ENCODE measurements around the gene RORB. TPM values are rescaled to one million over a fixed set of nuclear protein-coding genes. Genes with fewer than 3 reads are reported as not detected.
A peak's percentile ranks its signal among the peaks of the same experiment; 100 is the strongest.
"Not testable (repeated sequence)": the region's sequence is repeated elsewhere in the genome, so short reads cannot be mapped to it uniquely, and the experiment has no call there.

RORB gene
- total RNA-seq, 1 donor from 2014 or later = 5.6 TPM

- intact Hi-C loops (cut with DNase I) = no loop called here
Observed at GRCh38 chr9:74503666-74504065, 6.5 kb downstream of the RORB start.

GRCh38 chr9:74511333-74511732 lies 14.2 kb downstream of the RORB start:
- ATAC-seq (no peak), DNase-seq (ENCODE audit: missing footprints) (no peak)
- intact Hi-C loops (cut with DNase I) = no loop called here

More at GRCh38 chr9:74503666-74504065, 6.5 kb downstream of the RORB start:
- no peak for DNase-seq (ENCODE audit: missing footprints)
- no peak for ATAC-seq

GRCh38 chr9:74512416-74512815 lies 15.3 kb downstream of the RORB start:
- no peak for DNase-seq (ENCODE audit: missing footprints)
- ATAC-seq = no peak
- intact Hi-C loops (cut with DNase I) = no loop called here

GRCh38 chr9:74513221-74513620 lies 16.1 kb downstream of the RORB start:
- DNase-seq (ENCODE audit: missing footprints) (no peak), ATAC-seq (no peak)
- intact Hi-C loops (cut with DNase I) = no loop called here

GRCh38 chr9:74517188-74517587 lies 20.1 kb downstream of the RORB start:
- DNase-seq (ENCODE audit: missing footprints) = no peak
- ATAC-seq = no peak
- intact Hi-C loops (cut with DNase I) = no loop called here

- intact Hi-C loops (cut with DNase I) = no loop called here
- ATAC-seq (no peak), DNase-seq (ENCODE audit: missing footprints) (no peak)
Observed at GRCh38 chr9:74519419-74519818, 22.3 kb downstream of the RORB start.

- DNase-seq (ENCODE audit: missing footprints) = no peak
- ATAC-seq = no peak
- intact Hi-C loops (cut with DNase I) = no loop called here
Observed at GRCh38 chr9:74521009-74521408, 23.9 kb downstream of the RORB start.

GRCh38 chr9:74524289-74524688 lies 27.2 kb downstream of the RORB start:
- DNase-seq (ENCODE audit: missing footprints) = no peak
- no peak for ATAC-seq
- intact Hi-C loops (cut with DNase I) = no loop called here

- DNase-seq (ENCODE audit: missing footprints) = no peak
- intact Hi-C loops (cut with DNase I) = no loop called here
- ATAC-seq = no peak
Observed at GRCh38 chr9:74526215-74526614, 29.1 kb downstream of the RORB start.

- no peak for ATAC-seq
- no peak for DNase-seq (ENCODE audit: missing footprints)
- intact Hi-C loops (cut with DNase I) = no loop called here
Observed at GRCh38 chr9:74527718-74528117, 30.6 kb downstream of the RORB start.

GRCh38 chr9:74528207-74528606 lies 31.1 kb downstream of the RORB start:
- intact Hi-C loops (cut with DNase I) = no loop called here
- DNase-seq (ENCODE audit: missing footprints) (no peak), ATAC-seq (no peak)

GRCh38 chr9:74530458-74530857 lies 33.3 kb downstream of the RORB start:
- ATAC-seq; intact Hi-C loops (cut with DNase I): not testable (repeated sequence)

GRCh38 chr9:74533253-74533652 lies 36.1 kb downstream of the RORB start:
- intact Hi-C loops (cut with DNase I) = no loop called here
- ATAC-seq (no peak), DNase-seq (ENCODE audit: missing footprints) (no peak)

More at GRCh38 chr9:74530458-74530857, 33.3 kb downstream of the RORB start:
- not testable (repeated sequence) for DNase-seq (ENCODE audit: missing footprints)

GRCh38 chr9:74534841-74535240 lies 37.7 kb downstream of the RORB start:
- DNase-seq (ENCODE audit: missing footprints) = no peak
- intact Hi-C loops (cut with DNase I) = no loop called here
- ATAC-seq = no peak

- ATAC-seq (no peak), DNase-seq (ENCODE audit: missing footprints) (no peak)
- intact Hi-C loops (cut with DNase I) = no loop called here
Observed at GRCh38 chr9:74543145-74543544, 46.0 kb downstream of the RORB start.

GRCh38 chr9:74551266-74551665 lies 54.1 kb downstream of the RORB start:
- ATAC-seq = no peak
- DNase-seq (ENCODE audit: missing footprints) = no peak
- intact Hi-C loops (cut with DNase I) = no loop called here

GRCh38 chr9:74554751-74555419 lies 57.8 kb downstream of the RORB start:
- ATAC-seq = peak; percentile 70
- intact Hi-C loops (cut with DNase I) = loop anchor here (5.0 kb wide), 1 partner anchor 48 kb away; no protein-coding TSS in a partner anchor
- DNase-seq (ENCODE audit: missing footprints) = no peak

- intact Hi-C loops (cut with DNase I) = loop anchor here (5.0 kb wide), 1 partner anchor 48 kb away; no protein-coding TSS in a partner anchor
- no peak for ATAC-seq
Observed at GRCh38 chr9:74555565-74555964, 58.4 kb downstream of the RORB start.

GRCh38 chr9:74556685-74557084 lies 59.5 kb downstream of the RORB start:
- intact Hi-C loops (cut with DNase I) = loop anchor here (5.0 kb wide), 1 partner anchor 49 kb away; no protein-coding TSS in a partner anchor
- DNase-seq (ENCODE audit: missing footprints) = no peak
- ATAC-seq = no peak

More at GRCh38 chr9:74555565-74555964, 58.4 kb downstream of the RORB start:
- no peak for DNase-seq (ENCODE audit: missing footprints)

- ATAC-seq (no peak), DNase-seq (ENCODE audit: missing footprints) (no peak)
- intact Hi-C loops (cut with DNase I) = loop anchor here (5.0 kb wide), 1 partner anchor 50 kb away; no protein-coding TSS in a partner anchor
Observed at GRCh38 chr9:74557571-74557970, 60.4 kb downstream of the RORB start.

GRCh38 chr9:74562611-74563010 lies 65.5 kb downstream of the RORB start:
- intact Hi-C loops (cut with DNase I) = no loop called here
- ATAC-seq (no peak), DNase-seq (ENCODE audit: missing footprints) (no peak)
